ENCODE results near the gene ANXA8L1.
"Not testable (repeated sequence)": the region's sequence is repeated elsewhere in the genome, so short reads cannot be mapped to it uniquely, and the experiment has no call there.

ANXA8L1 gene, protein sequence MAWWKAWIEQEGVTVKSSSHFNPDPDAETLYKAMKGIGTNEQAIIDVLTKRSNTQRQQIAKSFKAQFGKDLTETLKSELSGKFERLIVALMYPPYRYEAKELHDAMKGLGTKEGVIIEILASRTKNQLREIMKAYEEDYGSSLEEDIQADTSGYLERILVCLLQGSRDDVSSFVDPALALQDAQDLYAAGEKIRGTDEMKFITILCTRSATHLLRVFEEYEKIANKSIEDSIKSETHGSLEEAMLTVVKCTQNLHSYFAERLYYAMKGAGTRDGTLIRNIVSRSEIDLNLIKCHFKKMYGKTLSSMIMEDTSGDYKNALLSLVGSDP

DNA sequence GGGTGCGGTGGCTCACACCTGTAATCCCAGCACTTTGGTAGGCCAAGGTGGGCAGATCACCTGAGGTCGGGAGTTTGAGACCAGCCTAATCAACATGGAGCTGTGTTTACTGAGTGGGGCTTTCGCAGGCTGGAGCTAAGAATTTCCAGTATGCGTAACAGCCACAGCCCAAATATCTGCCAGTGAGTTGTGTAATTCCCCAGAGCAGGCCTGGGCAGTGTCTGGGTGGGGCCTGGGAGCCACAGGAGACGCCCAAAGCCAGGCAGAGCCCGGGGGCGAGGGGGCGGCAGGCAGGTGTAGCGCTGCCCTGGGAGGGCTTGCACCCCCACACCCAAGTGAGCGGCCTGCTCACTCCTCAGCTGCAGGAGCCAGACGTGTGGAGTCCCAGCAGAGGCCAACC, at the start of gene ANXA8L1:
TSS of gene ANXA8L1 (plus strand) at position 371 of the 400 bp plus-strand sequence. CDS start 76 bp downstream, outside the sequence.
- H3K27ac ChIP-seq, result peak within 1 kb of the TSS; percentile 73
- DNase-seq (ENCODE audit: low read depth, low spot score), result not testable (repeated sequence)

DNA sequence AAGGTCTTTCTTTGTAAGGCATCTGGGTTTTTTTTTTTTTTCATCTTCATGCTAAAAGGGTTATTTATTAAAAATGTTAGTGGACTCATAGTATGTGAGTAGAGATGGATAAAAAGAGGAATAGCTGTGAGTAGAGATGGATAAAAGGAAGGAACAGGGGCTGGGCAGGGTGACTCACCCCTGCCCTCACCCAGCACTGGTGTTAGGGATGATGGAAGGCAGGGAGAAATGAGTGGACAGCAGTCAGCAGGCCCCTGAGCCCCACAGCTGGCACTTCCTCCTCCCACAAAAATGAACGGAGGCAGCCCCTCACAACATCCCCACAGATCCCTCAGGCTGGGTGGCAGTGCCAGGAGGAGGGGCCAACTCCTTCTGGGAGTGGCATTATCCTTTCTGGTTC, 49.5 kb upstream of the ANXA8L1 start:
- H3K27ac ChIP-seq, result no peak overlapping the region
- no peak for DNase-seq (ENCODE audit: low read depth, low spot score)

DNA sequence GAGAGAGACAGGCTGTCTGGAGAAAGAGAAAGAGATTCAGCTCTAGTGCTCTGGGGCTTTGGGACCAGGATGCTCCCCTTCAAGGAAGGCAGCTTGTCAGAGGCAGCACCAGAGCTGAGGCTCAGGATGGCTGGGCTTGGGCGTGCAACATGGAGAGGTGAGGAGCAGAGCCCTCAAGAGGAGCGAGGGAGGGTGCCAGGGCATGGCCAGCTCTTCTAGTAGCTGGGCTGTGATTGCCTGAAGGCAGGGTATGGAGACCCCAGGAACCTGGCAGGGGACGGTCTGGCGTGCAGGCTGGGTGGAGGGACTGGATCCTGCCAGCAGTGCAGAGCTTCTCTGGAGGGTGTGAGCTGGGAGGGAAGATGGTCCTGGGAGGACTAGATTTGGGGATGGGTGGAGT, 48.6 kb upstream of the ANXA8L1 start:
- no peak for DNase-seq (ENCODE audit: low read depth, low spot score)
- H3K27ac ChIP-seq, result no peak overlapping the region

DNA sequence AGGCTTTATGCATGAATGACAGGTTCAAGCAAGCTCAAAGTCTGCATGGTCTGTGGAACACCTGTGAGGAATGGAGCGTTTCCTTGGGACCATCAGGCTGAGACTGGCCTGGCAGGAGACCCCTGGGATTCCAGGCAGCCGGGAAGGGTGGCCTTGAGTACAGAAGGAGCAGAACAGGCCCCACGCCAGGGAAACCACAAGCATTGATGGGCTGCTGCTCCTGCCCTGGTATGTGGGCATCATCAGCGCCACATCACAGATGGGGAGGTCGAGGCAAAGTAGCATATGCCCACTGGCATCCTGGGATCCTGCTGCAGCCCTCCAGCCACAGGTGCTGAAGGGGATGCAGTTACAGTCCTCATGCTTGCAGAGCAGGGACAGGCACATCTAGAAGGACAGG, 47.9 kb upstream of the ANXA8L1 start:
- no peak for DNase-seq (ENCODE audit: low read depth, low spot score)
- no peak overlapping the region for H3K27ac ChIP-seq

DNA sequence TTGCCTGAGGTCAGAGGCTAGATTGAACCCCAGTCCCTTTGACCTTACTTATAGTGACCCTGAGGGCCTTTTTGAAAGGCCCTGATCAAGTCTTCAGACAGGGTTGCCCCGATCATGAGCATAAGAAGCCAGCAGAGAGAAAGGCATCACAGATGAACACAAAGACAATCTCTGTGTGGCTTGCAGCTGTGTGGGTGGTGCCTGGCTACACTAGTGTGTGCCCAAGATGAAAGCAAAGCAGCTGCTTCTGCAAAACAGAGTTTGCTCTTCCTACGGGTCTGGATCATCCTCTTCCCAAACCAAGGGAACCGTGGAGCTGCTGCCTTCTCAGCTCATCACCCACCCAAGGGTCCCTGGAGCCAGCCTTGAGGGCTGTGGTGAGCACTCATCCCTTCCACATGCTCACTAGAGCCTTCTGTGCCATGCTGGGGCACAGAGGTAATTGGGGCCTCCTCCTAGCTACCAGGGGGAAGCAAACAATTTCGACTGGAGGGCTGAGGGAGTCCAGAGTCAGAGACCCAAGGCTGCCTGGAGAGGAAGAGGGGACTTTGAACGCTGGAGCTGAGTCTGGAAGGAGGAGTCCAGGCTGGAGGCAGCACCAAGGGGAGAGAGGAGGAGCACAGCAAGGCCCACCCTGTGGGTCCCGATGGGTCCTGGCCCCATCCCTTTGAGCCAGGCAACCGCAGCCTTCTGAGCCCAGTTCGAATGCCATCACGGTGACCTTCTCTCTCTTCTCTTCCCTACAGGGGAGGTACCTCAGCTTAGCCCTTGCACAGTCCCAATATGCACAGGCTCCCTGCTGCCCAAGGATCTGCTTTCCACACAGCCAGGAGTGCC, 46.5 kb upstream of the ANXA8L1 start:
- no peak overlapping the region for H3K27ac ChIP-seq
- DNase-seq (ENCODE audit: low read depth, low spot score), result no peak

DNA sequence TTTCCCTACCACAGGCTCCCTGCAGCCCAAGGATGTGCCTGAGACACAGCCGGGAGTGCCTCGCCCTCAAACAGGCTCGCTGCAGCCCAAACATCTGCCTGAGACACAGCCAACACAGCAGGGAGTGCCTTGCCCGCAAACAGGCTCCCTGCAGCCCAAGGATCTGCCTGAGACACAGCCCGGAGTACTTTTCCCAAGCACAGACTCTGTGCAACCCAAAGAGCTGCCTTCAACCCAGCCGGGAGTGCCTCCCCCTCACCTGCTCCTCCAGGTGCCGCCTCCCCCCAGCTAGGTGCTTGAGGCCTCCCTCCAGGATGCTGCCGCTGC, 45.9 kb upstream of the ANXA8L1 start:
- DNase-seq (ENCODE audit: low read depth, low spot score), result no peak
- no peak overlapping the region for H3K27ac ChIP-seq

DNA sequence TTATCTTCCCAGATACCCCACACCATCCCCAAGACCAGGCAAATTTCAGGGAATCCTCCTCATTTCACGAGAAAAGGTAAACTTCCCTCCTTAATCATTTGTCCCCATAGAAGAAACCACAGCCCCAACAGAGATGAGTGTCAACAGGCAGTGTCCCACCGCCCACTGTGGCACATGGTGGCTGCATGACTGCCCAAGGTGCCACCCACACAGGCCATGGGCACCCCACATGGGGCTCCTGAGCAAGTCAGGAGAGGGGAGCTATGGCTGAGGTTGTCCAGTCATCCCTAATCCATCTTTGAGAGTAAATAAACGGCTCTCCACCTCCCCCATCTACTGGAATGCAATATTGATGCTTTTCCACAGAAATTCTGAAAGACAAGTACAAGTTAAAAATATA, 44.7 kb upstream of the ANXA8L1 start:
- DNase-seq (ENCODE audit: low read depth, low spot score), result no peak
- no peak overlapping the region for H3K27ac ChIP-seq

DNA sequence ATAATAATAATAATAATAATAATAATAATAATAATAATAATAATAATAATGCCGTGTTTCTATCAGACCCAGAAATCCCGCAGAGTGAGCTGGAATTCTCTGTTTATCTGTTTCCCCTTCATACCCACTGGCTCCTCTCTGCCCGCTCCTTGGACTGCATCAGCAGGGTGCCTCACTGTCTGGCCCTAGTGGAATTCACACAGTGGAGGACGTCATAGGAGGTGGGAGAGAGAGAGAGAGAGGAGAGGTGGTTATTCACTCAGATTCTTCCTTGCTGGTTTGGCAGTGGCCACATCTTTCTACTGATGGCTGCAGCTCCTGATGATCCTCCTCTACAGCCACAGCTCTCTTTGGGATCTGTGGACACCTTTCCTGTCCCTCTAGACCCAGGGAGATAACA, 10.1 kb upstream of the ANXA8L1 start:
- DNase-seq (ENCODE audit: low read depth, low spot score); H3K27ac ChIP-seq: not testable (repeated sequence)

DNA sequence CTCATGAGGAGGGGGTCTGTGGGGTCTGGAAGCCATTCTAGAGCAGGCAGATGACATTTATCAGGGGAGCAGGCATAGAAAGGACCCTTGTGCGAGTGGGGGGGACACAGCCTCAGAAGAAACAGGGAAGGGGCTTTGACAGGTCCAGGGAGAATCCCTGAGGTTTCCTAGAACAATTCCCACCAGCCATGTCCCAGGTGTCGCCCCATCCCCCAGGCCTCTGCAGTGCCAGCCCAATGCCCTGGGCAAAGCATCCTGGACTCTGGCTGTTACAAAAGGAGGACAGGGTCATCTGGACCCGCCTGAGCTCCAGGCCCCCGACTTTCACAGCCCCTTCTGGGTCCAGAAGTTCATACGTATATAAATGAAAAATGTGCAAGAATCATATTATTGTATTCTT, 8.4 kb upstream of the ANXA8L1 start:
- not testable (repeated sequence) for H3K27ac ChIP-seq; DNase-seq (ENCODE audit: low read depth, low spot score)

DNA sequence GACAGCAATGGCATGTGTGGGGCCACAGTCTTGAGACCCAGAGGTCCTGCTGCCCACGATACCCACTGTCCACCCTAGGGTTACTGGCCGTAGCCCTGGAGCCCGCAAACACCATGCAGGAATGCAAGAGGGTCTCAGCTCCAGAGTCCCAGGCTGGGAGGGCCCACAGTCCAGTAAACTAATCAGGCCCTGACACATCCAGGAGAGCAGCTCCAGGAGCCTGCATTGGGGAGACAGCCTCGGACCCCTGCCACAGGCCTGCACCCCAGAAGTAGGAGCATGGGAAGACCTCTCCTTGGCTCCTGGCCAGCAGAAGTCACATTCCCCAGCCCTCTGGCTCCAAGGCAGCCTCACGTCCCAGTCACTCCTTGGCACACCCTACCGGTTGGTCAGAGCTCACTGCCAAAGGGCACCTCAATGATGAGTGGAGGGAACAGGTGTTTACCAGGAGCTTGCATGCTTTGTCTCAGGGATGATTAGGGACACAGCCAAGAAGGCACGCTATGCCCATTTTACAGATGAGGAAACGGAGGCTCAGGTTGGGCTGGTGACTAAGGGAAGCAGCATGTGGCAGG, 7.8 kb upstream of the ANXA8L1 start:
- H3K27ac ChIP-seq, result not testable (repeated sequence)

DNA sequence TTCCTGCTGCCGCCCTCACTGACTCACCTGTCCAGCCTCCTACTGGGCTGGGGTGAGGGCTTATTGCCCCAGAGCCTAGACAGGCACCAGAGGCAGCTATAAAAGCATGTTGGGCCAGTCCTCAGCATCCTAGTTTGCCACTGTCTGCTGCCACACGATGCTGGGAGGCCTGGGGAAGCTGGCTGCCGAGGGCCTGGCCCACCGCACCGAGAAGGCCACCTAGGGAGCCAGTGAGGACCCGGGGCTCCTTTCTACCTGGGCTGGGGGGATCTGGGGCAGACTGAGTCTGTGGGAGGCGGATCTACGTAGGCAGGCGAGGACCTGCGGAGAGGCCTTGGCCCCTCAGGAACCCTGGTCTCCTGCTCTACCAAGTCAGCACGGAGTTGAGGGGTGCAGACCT, 6.6 kb upstream of the ANXA8L1 start:
- not testable (repeated sequence) for H3K27ac ChIP-seq; DNase-seq (ENCODE audit: low read depth, low spot score)

More for the DNA sequence above, 7.8 kb upstream of the ANXA8L1 start:
- not testable (repeated sequence) for DNase-seq (ENCODE audit: low read depth, low spot score)

DNA sequence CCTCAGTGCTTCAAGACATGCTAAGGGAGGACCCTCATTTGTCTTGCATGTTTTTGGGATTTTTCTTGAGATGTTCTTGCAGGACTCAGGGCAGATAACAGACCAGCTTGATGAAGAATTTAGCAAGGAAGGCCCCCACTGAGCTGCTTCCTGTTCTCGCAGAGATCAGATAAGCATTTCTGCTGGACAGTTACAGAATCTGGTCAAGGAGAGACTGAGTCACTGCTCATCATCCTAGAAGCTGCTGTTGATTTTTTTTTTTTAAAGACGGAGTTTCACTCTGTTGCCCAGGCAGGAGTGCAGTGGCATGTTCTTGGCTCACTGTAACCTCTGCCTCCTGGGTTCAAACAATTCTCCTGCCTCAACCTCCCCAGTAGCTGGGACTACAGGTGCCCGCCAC, 1.2 kb upstream of the ANXA8L1 start:
- DNase-seq (ENCODE audit: low read depth, low spot score), result not testable (repeated sequence)
- peak overlapping the region; percentile 73 for H3K27ac ChIP-seq

DNA sequence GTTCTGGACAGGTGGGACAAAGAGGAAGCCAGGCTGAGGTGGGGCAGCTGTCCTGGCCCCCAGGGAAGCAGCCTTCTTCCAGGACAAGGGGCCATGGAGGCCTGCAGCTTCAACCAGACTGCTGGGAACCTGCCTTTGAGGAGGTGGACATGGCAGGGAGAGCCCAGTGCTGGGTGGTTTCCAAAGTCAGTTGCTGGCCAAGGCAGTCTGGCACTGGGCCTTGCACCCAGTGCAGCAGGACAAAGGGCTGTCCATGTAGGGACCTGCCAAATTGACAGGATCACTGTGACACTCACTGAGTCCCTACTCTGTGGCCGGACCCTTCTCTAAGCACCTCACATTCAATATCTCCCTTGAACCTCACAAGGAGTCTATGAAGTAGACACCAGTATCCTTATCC, 1.4 kb downstream of the ANXA8L1 start:
- DNase-seq (ENCODE audit: low read depth, low spot score), result not testable (repeated sequence)

DNA sequence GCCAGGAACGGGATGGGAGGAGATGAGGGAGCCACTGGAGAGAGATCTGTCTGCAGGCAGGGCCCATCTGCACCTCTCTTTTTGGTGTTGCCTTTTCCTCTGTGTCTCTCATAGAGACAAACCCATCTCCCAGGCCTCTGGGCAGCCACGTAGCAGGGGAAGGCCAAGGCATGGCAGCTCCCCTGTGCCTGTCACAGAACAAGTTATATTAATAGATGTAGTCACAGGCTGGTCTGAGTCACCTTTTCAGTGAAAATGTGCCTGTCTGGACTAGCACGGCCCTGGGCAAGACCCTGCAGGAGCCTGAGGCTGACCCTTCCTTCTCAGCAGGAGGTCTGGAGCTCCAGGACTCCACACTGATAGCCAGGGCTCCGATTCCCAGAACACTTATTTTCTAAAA, 2.1 kb downstream of the ANXA8L1 start:
- DNase-seq (ENCODE audit: low read depth, low spot score); H3K27ac ChIP-seq: not testable (repeated sequence)

More for the DNA sequence above, 1.4 kb downstream of the ANXA8L1 start:
- not testable (repeated sequence) for H3K27ac ChIP-seq

DNA sequence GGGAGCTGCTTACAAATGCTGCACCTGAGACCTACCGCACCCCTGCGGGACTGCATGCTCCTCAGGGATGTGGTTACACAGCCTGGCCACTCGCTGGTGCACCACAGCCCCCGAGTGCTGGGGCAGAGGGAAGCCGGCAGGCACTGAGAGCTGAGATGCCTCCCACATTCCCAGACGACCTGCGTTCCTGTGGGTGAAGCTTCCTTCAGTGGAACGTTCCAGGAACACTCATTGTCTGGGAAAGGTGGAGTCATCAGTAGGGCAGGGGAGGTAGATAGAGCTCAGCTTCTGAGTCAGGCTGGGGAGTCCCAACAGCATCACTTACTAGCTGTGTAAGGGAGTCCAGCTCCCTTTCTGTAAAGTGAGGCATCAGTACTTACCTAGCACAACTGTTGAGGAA, 2.5 kb downstream of the ANXA8L1 start:
- not testable (repeated sequence) for DNase-seq (ENCODE audit: low read depth, low spot score); H3K27ac ChIP-seq

DNA sequence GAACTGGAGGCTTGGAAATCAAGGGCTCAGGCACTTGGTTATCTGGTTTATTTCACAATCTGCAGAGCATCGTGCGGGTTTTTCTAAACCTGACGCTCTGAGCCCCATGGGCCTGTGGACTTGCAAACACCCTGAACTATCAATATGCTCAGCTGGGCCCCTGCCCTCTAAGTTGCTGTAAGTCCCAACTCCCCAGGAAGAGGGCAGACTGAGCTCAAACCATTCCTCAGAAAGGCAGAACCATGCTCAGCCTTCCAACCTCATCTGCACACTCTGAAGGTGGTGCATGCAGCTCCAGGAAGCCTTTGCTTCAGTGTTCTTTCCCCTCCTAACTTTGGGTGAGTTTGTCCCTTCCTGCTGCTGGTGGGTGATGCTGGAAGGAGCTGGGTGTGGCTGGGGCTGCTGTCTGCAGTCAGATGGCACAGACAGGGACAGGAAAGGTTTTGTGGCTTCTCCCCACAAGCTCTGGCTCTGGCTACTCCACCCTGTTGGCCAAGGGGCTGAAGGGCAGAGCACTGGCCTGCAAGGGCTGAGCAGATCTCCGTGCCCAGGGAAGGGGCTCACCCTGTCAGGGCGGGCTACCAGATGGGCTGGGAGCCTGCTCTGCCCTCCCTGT, 3.8 kb downstream of the ANXA8L1 start:
- not testable (repeated sequence) for H3K27ac ChIP-seq; DNase-seq (ENCODE audit: low read depth, low spot score)

DNA sequence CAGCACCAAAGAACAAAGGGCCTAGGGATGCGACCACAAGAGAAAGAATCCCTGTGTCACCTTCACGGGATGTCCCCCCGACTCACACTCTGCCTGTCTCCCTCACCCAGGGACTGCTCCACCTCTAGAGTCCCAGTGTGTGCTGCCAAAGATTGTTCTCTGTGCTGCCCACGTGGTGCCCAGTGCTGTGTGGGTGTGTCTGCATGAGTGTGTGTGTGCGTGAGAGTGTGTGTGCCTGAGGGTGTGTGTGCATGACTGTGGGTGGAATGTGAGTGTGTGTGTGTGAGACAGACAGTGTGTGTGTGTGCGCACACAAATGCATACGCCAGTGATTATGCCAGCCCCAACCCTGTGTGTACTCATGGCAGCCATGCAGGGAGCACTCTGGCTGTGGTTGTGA, 10.3 kb downstream of the ANXA8L1 start:
- not testable (repeated sequence) for H3K27ac ChIP-seq; DNase-seq (ENCODE audit: low read depth, low spot score)

DNA sequence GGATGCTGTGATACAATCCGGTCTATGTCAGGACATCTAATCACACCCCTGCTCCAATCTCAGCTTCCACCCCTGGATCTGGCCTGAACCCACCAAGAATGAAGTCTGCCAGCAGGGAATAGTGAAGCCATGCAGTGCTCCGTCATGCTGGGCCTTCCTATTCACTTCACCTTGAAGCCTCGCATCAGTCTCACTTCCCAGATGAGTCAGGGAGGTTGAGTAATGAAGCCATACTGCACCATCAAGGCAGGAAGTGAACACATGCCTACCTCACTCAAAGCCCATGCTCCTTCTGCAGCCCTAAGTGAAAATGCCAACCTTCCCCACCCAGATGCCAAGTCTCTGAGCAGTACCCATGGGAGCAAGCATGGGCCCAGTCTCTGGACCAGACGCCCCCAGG, 11.1 kb downstream of the ANXA8L1 start:
- H3K27ac ChIP-seq; DNase-seq (ENCODE audit: low read depth, low spot score): not testable (repeated sequence)

DNA sequence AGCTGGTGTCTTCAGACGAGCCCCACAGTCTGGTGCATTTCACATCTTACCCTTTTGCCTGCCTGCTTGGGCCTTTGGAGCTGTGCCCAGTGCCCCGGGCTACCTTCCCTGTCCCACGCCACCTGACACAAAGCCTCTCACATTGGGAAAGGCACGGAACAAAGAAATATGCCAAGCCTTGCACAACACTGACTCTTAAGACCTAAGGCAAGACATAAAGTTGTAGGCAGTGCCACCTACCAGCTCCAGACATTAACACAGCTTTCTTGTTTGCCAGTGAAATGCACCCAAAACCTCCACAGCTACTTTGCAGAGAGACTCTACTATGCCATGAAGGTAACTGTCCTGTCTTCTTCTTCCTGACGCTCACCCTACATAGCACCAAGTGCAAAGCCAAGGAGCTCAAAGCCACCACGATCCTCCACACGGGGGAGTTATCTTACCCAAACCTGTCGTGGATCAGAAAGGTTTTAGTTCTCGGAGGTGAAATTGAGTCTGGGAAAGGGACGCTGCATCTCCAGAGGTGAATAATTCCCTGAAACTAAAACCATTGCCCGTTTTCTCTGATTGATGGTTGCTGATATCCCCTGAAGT, 11.8 kb downstream of the ANXA8L1 start:
- not testable (repeated sequence) for H3K27ac ChIP-seq; DNase-seq (ENCODE audit: low read depth, low spot score)

DNA sequence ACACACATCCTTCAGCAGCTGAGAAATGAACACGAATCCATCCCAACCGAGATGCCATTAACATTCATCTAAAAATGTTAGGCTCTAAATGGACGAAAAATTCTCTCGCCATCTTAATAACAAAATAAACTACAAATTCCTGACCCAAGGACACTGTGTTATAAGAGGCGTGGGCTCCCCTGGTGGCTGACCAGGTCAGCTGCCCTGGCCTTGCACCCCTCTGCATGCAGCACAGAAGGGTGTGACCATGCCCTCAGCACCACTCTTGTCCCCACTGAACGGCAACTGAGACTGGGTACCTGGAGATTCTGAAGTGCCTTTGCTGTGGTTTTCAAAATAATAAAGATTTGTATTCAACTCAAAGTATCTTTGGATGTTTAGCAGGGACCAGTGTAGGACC, 15.8 kb downstream of the ANXA8L1 start:
- not testable (repeated sequence) for DNase-seq (ENCODE audit: low read depth, low spot score); H3K27ac ChIP-seq

All from epithelial cell of prostate (primary cell).